ENCODE results near the gene NFKBIL1. TPM values are rescaled to one million over a fixed set of nuclear protein-coding genes. Genes with fewer than 3 reads are reported as not detected.
A peak's percentile ranks its signal among the peaks of the same experiment; 100 is the strongest.

Gene NFKBIL1
- total RNA-seq, 1 experiment from 2014 or later = 17.8 TPM

GRCh38 chr6:31575952-31576685 is 28.7 kb downstream of the NFKBIL1 start:
- in situ Hi-C loops (cut with HindIII; ENCODE audit: low pct_unique_long_range_greater_than_20kb, low sequenced_read_pairs) = no loop called here

GRCh38 chr6:31576897-31577578 is 29.6 kb downstream of the NFKBIL1 start:
- DNase-seq (ENCODE audit: low read depth, low spot score) = no peak
- in situ Hi-C loops (cut with HindIII; ENCODE audit: low pct_unique_long_range_greater_than_20kb, low sequenced_read_pairs) = no loop called here

More at GRCh38 chr6:31575952-31576685, 28.7 kb downstream of the NFKBIL1 start:
- DNase-seq (ENCODE audit: low read depth, low spot score) = no peak

- in situ Hi-C loops (cut with HindIII; ENCODE audit: low pct_unique_long_range_greater_than_20kb, low sequenced_read_pairs) = no loop called here
- DNase-seq (ENCODE audit: low read depth, low spot score) = no peak
Measured at GRCh38 chr6:31577579-31577966, 30.2 kb downstream of the NFKBIL1 start.

GRCh38 chr6:31578184-31579118 is 31.0 kb downstream of the NFKBIL1 start:
- DNase-seq (ENCODE audit: low read depth, low spot score) = no peak
- in situ Hi-C loops (cut with HindIII; ENCODE audit: low pct_unique_long_range_greater_than_20kb, low sequenced_read_pairs) = no loop called here

- no peak for DNase-seq (ENCODE audit: low read depth, low spot score)
- in situ Hi-C loops (cut with HindIII; ENCODE audit: low pct_unique_long_range_greater_than_20kb, low sequenced_read_pairs) = no loop called here
Measured at GRCh38 chr6:31579119-31579505, 31.7 kb downstream of the NFKBIL1 start.

GRCh38 chr6:31579546-31580437 is 32.4 kb downstream of the NFKBIL1 start:
- in situ Hi-C loops (cut with HindIII; ENCODE audit: low pct_unique_long_range_greater_than_20kb, low sequenced_read_pairs) = no loop called here

GRCh38 chr6:31580438-31580740 is 33.0 kb downstream of the NFKBIL1 start:
- DNase-seq (ENCODE audit: low read depth, low spot score) = no peak
- in situ Hi-C loops (cut with HindIII; ENCODE audit: low pct_unique_long_range_greater_than_20kb, low sequenced_read_pairs) = no loop called here

More at GRCh38 chr6:31579546-31580437, 32.4 kb downstream of the NFKBIL1 start:
- DNase-seq (ENCODE audit: low read depth, low spot score) = no peak

- in situ Hi-C loops (cut with HindIII; ENCODE audit: low pct_unique_long_range_greater_than_20kb, low sequenced_read_pairs) = no loop called here
- DNase-seq (ENCODE audit: low read depth, low spot score) = peak; percentile 75
Measured at GRCh38 chr6:31580807-31581433, 33.5 kb downstream of the NFKBIL1 start.

GRCh38 chr6:31581434-31582229 is 34.2 kb downstream of the NFKBIL1 start:
- in situ Hi-C loops (cut with HindIII; ENCODE audit: low pct_unique_long_range_greater_than_20kb, low sequenced_read_pairs) = no loop called here
- DNase-seq (ENCODE audit: low read depth, low spot score) = no peak

GRCh38 chr6:31582230-31582643 is 34.8 kb downstream of the NFKBIL1 start, which contains the start of gene LTB:
Gene LTB (minus strand): TSS chr6:31582424. CDS start chr6:31582417, 7 bp downstream.
- no peak for DNase-seq (ENCODE audit: low read depth, low spot score)
- in situ Hi-C loops (cut with HindIII; ENCODE audit: low pct_unique_long_range_greater_than_20kb, low sequenced_read_pairs) = no loop called here

GRCh38 chr6:31585491-31585890 is 38.1 kb downstream of the NFKBIL1 start:
- in situ Hi-C loops (cut with HindIII; ENCODE audit: low pct_unique_long_range_greater_than_20kb, low sequenced_read_pairs) = no loop called here
- DNase-seq (ENCODE audit: low read depth, low spot score) = peak; percentile 45

- no peak for DNase-seq (ENCODE audit: low read depth, low spot score)
- in situ Hi-C loops (cut with HindIII; ENCODE audit: low pct_unique_long_range_greater_than_20kb, low sequenced_read_pairs) = no loop called here
Measured at GRCh38 chr6:31586008-31586407, 38.6 kb downstream of the NFKBIL1 start, which contains the start of gene LST1. Gene LST1 (plus strand): TSS chr6:31586277. CDS start chr6:31587300, 1,023 bp downstream.

GRCh38 chr6:31586599-31587281 is 39.3 kb downstream of the NFKBIL1 start:
- no peak for DNase-seq (ENCODE audit: low read depth, low spot score)
- in situ Hi-C loops (cut with HindIII; ENCODE audit: low pct_unique_long_range_greater_than_20kb, low sequenced_read_pairs) = no loop called here

- DNase-seq (ENCODE audit: low read depth, low spot score) = no peak
- in situ Hi-C loops (cut with HindIII; ENCODE audit: low pct_unique_long_range_greater_than_20kb, low sequenced_read_pairs) = no loop called here
Measured at GRCh38 chr6:31587791-31588777, 40.7 kb downstream of the NFKBIL1 start.
